Fibroblast of pulmonary artery (primary cell): Measurements from ENCODE around the gene GANAB.
A peak's percentile ranks its signal among the peaks of the same experiment; 100 is the strongest.
"Not testable (repeated sequence)": the region's sequence is repeated elsewhere in the genome, so short reads cannot be mapped to it uniquely, and the experiment has no call there.

Experiments used
- DNase-seq: peaks from one replicate; pipeline ENCODE4 v3.0.0-alpha.2; 2010; ENCODE audit warnings: low read depth
- H3K4me3 ChIP-seq: replicated peaks from 2 replicates; pipeline ENCODE4 v1.5.1; 2011; ENCODE audit warnings: low read depth, mild to moderate bottlenecking, control low read depth, low read length, moderate library complexity
- TF ChIP-seq, protein P1 (sequence below): IDR thresholded peaks from 2 replicates; pipeline ENCODE4 v1.5.1; 2011; ENCODE audit warnings: mild to moderate bottlenecking, control low read depth, low read length, inconsistent platforms; ENCODE audit errors: missing control alignments

Gene GANAB

DNA sequence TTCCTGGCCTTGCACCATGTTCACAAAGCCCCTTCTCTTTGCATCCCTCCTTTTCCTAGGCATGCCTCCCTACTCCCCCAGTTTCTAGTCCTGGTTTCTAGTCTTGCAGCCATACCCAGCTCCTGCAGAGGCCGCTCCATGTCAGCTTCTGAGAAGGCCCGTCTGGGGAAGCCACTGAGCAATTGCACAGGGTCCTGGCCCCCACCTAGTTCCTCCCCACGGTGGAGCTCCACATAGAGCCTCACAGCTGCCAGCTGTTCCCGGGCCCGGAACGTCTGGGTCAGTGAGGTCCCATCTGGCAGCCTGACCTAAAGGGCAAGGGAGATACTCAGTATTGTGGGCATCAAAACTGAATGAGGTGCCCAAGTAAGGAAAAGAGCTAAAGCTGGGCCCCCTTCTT, 30.3 kb upstream of the GANAB start:
- DNase-seq: no peak
- TF ChIP-seq, protein P1, sequence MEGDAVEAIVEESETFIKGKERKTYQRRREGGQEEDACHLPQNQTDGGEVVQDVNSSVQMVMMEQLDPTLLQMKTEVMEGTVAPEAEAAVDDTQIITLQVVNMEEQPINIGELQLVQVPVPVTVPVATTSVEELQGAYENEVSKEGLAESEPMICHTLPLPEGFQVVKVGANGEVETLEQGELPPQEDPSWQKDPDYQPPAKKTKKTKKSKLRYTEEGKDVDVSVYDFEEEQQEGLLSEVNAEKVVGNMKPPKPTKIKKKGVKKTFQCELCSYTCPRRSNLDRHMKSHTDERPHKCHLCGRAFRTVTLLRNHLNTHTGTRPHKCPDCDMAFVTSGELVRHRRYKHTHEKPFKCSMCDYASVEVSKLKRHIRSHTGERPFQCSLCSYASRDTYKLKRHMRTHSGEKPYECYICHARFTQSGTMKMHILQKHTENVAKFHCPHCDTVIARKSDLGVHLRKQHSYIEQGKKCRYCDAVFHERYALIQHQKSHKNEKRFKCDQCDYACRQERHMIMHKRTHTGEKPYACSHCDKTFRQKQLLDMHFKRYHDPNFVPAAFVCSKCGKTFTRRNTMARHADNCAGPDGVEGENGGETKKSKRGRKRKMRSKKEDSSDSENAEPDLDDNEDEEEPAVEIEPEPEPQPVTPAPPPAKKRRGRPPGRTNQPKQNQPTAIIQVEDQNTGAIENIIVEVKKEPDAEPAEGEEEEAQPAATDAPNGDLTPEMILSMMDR: no peak
- no peak overlapping the region for H3K4me3 ChIP-seq

DNA sequence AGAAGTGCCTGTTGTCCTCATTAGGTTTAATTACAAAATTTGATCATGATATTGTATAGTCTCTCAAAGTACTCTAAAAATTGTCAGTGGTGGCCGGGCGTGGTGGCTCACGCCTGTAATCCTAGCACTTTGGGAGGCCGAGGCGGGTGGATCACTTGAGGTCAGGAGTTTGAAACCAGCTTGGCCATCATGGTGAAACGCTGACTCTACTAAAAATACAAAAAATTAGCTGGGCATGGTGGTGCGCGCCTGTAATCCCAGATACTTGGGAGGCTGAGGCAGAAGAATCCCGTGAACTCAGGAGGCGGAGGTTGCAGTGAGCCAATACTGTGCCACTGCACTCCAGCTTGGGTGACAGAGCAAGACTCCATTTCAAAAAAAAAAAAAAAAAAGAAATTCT, 29.0 kb upstream of the GANAB start:
- DNase-seq, H3K4me3 ChIP-seq: not testable (repeated sequence)

DNA sequence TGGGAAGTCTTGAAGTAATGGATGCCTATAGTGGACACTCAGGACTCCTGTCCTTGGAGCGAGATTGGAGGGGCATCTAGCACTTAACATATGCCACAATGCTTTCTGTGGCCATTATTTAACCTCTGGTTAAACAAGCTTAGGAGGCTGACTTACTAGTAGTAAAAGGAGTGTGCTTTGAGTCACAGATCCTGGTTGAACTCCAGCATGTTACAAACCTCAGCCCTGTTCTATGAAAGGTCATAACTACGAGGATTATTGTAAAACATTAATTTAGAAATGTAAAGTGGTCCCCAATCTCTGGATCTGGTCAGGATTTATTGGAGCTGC, 26.7 kb upstream of the GANAB start:
- DNase-seq: no peak
- TF ChIP-seq, protein P1: no peak
- H3K4me3 ChIP-seq: no peak overlapping the region

DNA sequence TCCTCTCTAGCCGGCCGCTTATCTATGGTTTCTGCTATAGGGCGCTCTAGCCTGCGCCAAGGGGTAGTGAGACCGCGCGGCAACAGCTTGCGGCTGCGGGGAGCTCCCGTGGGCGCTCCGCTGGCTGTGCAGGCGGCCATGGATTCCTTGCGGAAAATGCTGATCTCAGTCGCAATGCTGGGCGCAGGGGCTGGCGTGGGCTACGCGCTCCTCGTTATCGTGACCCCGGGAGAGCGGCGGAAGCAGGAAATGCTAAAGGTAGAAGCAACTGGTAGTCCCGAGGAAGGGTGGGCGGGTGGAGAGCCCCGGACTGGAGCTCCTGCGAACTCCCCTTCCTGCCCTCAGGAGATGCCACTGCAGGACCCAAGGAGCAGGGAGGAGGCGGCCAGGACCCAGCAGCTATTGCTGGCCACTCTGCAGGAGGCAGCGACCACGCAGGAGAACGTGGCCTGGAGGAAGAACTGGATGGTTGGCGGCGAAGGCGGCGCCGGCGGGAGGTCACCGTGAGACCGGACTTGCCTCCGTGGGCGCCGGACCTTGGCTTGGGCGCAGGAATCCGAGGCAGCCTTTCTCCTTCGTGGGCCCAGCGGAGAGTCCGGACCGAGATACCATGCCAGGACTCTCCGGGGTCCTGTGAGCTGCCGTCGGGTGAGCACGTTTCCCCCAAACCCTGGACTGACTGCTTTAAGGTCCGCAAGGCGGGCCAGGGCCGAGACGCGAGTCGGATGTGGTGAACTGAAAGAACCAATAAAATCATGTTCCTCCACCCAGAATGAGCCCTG, 25.4 kb upstream of the GANAB start, which contains the start of the genes LBHD1 and UQCC3:
Gene LBHD1, minus strand, starts transcription at position 660 of the 782 bp plus-strand sequence. CDS start 2,236 bp downstream, outside the sequence.
Gene UQCC3, plus strand, starts transcription at position 66 of the 782 bp plus-strand sequence. Its CDS starts 73 bp downstream, at position 139.
- DNase-seq: peak; percentile 89
- H3K4me3 ChIP-seq: peak within 1 kb of the TSS; percentile 81

DNA sequence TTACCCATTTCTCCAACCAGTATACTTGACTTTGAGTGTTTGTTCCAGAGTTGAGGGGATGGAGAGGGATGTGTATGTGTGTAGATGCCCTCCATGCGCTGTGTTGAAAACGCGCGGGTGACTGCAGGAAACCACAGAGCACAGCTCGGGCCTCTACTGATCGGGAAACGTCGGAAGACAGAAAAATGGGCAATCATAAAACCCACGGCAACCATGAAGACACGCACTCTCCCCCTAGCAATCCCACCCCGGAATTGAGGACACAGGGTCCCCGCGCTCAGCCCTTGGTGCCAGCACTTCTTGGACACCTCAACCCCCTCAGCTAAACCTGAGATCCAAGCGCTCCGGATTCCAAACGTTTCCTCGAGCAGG, 24.8 kb upstream of the GANAB start:
- no peak for DNase-seq
- peak overlapping the region; percentile 81 for H3K4me3 ChIP-seq
- TF ChIP-seq, protein P1: no peak

More for the DNA sequence above, 25.4 kb upstream of the GANAB start, which contains the start of the genes LBHD1 and UQCC3:
- TF ChIP-seq, protein P1: no peak

DNA sequence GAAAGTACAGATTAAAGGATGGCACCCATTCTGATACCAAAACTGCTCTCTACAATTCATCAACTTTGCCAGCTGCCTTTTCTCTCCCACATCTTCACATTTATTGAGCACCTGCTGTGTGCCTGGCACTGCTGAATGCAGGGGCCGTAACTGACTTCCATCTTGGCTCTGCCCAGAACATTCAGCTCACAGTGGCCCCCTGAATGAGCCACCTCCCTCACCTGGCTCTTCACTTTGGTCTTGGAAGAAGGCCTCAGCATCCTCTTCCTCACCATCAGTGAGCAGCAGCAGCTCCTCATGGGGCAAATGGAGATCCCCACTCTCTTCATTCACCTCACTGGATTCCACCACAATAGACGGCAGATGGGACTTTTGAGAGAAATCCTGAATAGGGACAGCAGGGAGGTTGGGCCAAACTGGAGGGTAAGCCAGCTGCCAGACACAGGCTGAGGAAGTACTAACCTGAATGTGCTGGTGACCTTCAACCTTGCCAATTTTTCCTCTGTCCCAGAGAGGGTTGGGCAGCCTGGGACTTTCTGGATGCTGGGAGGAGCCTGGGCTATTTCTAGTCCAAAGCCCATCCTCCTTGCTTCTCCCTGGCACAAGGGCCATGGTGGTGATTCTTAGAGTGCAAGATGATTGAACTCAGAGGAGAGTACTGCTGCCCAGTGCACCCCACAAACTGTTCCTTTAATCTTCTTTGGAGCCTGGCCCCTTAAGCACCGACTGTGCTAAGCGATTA, 23.2 kb upstream of the GANAB start:
- TF ChIP-seq, protein P1: no peak
- no peak overlapping the region for H3K4me3 ChIP-seq
- DNase-seq: no peak

DNA sequence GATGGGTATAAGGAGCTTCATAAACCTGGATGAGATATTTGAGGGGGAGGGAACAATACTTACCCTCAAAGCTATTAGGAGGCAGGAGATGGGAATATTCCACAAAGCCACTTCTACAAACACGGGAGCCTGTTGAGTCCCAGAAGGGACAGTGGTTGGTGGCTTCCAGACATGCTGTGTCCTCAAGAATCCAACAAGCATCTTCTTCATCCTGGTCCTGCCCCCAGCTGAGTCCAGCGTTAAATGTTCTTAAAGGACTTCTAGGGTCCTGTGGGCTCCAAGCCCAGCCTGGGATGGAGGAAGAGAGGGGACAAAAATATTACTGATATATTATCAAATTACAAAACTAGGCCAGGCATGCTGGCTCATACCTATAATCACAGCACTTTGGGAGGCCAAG, 21.0 kb upstream of the GANAB start:
- DNase-seq: no peak
- TF ChIP-seq, protein P1: no peak
- no peak overlapping the region for H3K4me3 ChIP-seq
